OCI-LY3 (cell line): ENCODE data around the gene POLA2.

Experiments used
- EZH2phosphoT487 ChIP-seq: fragments of 200-600 bp; shearing (Covaris generic); IDR thresholded peaks from 2 replicates; pipeline ENCODE4 v1.6.1; 2018; ENCODE audit warnings: antibody characterized with exemption, mixed run types, low read depth
- TF ChIP-seq, protein P1 (sequence below): fragments of 200-600, 300-600 bp; sonication (generic); IDR thresholded peaks from 2 replicates; pipeline ENCODE4 v1.5.1; 2014; ENCODE audit warnings: antibody characterized with exemption, low read length, low read depth

DNA sequence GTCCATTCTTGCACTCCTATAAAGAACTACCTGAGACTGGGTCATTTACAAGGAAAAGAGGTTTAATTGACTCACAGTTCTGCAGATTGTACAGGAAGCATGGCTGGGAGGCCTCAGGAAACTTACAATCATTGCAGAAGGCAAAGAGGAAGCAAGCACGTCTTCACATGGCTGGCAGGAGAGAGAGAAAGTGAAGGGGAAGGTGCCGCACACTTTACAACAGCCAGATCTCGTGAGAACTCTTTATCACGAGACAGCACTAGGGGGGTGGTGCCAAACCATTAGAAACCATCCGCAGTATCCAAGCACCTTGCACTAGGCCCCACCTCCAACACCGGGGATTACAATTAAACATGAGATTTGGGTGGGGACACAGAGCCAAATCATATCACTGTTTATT is 19.4 kb upstream of the POLA2 start:
- TF ChIP-seq EZH2phosphoT487 = no peak
- TF ChIP-seq, protein P1, sequence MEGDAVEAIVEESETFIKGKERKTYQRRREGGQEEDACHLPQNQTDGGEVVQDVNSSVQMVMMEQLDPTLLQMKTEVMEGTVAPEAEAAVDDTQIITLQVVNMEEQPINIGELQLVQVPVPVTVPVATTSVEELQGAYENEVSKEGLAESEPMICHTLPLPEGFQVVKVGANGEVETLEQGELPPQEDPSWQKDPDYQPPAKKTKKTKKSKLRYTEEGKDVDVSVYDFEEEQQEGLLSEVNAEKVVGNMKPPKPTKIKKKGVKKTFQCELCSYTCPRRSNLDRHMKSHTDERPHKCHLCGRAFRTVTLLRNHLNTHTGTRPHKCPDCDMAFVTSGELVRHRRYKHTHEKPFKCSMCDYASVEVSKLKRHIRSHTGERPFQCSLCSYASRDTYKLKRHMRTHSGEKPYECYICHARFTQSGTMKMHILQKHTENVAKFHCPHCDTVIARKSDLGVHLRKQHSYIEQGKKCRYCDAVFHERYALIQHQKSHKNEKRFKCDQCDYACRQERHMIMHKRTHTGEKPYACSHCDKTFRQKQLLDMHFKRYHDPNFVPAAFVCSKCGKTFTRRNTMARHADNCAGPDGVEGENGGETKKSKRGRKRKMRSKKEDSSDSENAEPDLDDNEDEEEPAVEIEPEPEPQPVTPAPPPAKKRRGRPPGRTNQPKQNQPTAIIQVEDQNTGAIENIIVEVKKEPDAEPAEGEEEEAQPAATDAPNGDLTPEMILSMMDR = no peak
